ENCODE measurements around the gene LETM1.
"Not testable (repeated sequence)": the region's sequence is repeated elsewhere in the genome, so short reads cannot be mapped to it uniquely, and the experiment has no call there.

LETM1 gene

GRCh38 chr4:1851160-1851559 is 4.8 kb downstream of the LETM1 start:
- no peak for DNase-seq

GRCh38 chr4:1850276-1850675 is 5.7 kb downstream of the LETM1 start:
- no peak for DNase-seq

- DNase-seq = no peak
Observed at GRCh38 chr4:1846580-1846979, 9.4 kb downstream of the LETM1 start.

- DNase-seq = not testable (repeated sequence)
Observed at GRCh38 chr4:1844618-1845017, 11.3 kb downstream of the LETM1 start.

GRCh38 chr4:1843852-1844251 is 12.1 kb downstream of the LETM1 start:
- DNase-seq = no peak

- no peak for DNase-seq
Observed at GRCh38 chr4:1842993-1843448, 12.9 kb downstream of the LETM1 start.

- no peak for DNase-seq
Observed at GRCh38 chr4:1842339-1842895, 13.5 kb downstream of the LETM1 start.

- no peak for DNase-seq
Observed at GRCh38 chr4:1841887-1842210, 14.1 kb downstream of the LETM1 start.

GRCh38 chr4:1841201-1841886 is 14.6 kb downstream of the LETM1 start:
- DNase-seq = no peak

- no peak for DNase-seq
Observed at GRCh38 chr4:1839282-1839681, 16.7 kb downstream of the LETM1 start.

- DNase-seq = no peak
Observed at GRCh38 chr4:1837069-1837468, 18.9 kb downstream of the LETM1 start.

GRCh38 chr4:1836650-1837049 is 19.3 kb downstream of the LETM1 start:
- no peak for DNase-seq

GRCh38 chr4:1835836-1836235 is 20.1 kb downstream of the LETM1 start:
- DNase-seq = not testable (repeated sequence)

GRCh38 chr4:1834047-1834775 is 21.7 kb downstream of the LETM1 start:
- no peak for DNase-seq

GRCh38 chr4:1833307-1834046 is 22.5 kb downstream of the LETM1 start:
- no peak for DNase-seq

GRCh38 chr4:1832690-1833089 is 23.3 kb downstream of the LETM1 start:
- DNase-seq = no peak

- no peak for DNase-seq
Observed at GRCh38 chr4:1831331-1831730, 24.6 kb downstream of the LETM1 start.

- no peak for DNase-seq
Observed at GRCh38 chr4:1830642-1831228, 25.2 kb downstream of the LETM1 start.

GRCh38 chr4:1830234-1830633 is 25.7 kb downstream of the LETM1 start:
- no peak for DNase-seq

GRCh38 chr4:1826531-1827350 is 29.2 kb downstream of the LETM1 start:
- no peak for DNase-seq

GRCh38 chr4:1825326-1825725 is 30.6 kb downstream of the LETM1 start:
- DNase-seq = no peak

- no peak for DNase-seq
Observed at GRCh38 chr4:1824746-1825145, 31.2 kb downstream of the LETM1 start.

All from CD4-positive, alpha-beta T cell treated with Interleukin-17A for 1 hour (primary cell).